Amniotic epithelial cell (primary cell): ENCODE data around the gene GCAT.

ENCODE experiments used
- DNase-seq: peaks from one replicate; pipeline ENCODE4 v3.0.0-alpha.2; 2010; ENCODE audit warnings: low read depth

Gene GCAT

DNA sequence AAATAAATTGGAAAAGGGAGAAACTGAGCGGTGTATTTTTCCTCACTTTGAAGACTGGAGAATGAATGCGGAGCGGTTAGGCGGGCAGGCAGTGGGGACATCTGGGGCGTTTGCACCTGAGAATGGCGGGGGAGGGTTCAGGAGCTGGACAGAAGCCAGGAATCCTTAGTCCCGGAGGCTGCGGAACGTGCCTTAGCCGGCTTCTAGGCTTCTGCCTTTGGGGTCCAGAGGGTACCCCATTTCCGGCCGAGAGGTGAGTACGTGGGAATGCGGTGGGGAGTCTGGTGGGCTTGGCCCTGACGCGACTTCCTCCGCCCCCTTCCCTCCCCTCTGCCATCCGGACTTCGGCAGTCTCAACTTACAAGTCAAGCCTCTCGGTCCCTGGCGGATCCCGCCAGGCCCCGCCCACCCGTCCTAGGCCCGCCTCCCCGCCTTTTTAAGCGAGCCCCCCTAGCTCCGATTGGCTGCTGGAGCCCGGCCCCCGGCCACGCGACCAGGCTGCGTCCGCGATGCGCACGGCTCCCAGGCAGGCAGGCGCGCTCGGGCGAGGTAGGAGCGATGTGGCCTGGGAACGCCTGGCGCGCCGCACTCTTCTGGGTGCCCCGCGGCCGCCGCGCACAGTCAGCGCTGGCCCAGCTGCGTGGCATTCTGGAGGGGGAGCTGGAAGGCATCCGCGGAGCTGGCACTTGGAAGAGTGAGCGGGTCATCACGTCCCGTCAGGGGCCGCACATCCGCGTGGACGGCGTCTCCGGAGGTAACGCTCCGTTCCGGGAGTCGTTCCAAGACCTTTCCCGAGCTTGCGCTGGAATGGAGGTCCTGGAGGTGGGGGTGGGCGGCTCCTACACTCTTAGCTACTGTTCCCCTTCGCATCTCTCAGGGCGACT lies at the start of gene GCAT:
Gene GCAT (plus strand): TSS at position 525 of the 884 bp plus-strand sequence. CDS start 34 bp downstream, at position 559.
- peak; percentile 92 for DNase-seq

- no peak for DNase-seq
Observed at GRCh38 chr22:37758694-37759093, 49.0 kb upstream of the GCAT start.

GRCh38 chr22:37759281-37759680 lies 48.5 kb upstream of the GCAT start:
- no peak for DNase-seq

DNA sequence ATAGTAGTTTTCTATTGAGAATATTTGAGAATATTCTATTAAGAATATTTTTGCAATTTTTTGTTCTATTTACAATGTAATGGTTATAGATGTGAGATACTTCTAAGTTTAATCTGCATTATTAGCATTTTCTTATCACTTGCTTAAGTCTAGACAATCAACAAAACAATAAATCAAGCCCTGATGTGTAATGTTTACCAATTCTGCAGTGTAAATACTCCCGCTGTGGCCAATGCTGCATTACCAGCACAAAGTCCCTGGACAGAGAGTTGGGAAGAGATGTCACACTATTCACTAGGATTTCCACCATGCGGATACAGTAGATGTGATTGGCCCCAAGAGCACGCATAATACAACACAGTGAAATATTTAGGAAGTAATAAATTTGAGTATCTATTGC lies 47.6 kb upstream of the GCAT start:
- no peak for DNase-seq

DNA sequence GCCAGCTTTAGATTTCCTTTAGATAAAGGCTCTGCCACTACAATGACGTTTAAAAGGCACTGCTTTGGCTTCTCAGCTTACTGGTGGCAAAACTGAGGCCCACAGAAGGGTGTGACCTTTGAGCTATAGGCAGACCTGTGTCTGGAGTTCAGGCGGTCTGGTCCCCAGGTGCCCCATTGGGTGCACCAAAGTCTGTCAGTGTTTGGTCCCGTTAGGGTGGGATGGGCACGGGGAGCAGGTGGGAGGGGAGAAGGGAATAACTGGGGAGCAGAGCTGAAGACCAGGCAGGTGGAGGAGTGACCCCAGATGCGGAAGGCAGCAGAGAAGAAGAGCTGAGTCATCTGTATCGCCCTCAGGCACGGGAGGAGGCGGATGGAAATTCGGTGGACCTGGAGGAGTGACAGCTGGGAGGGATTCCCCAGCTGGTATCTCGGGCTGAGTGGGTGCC lies 45.3 kb upstream of the GCAT start:
- no peak for DNase-seq

DNA sequence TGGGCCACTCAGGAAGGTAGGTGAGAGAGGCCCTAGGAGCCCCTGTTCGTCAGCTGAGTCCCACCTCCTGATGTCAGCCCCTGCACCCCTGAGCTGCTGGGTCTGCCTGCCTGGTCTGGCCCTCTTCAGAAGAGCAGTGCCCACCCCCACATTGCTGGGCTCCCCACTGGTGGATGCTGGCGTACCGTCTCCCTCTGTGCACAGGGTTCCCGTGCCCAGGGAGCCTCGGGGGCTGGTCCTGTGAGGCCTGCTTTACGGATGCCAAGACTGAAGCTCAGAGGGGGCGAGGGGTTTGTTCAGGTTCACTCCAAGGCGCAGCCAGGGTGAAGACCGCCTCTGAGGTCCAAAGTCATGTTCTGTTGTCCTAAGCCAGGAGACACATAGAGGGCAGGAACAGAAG lies 44.7 kb upstream of the GCAT start:
- no peak for DNase-seq

GRCh38 chr22:37763652-37764051 lies 44.1 kb upstream of the GCAT start:
- no peak for DNase-seq

- no peak for DNase-seq
Observed at GRCh38 chr22:37764622-37765021, 43.1 kb upstream of the GCAT start.

DNA sequence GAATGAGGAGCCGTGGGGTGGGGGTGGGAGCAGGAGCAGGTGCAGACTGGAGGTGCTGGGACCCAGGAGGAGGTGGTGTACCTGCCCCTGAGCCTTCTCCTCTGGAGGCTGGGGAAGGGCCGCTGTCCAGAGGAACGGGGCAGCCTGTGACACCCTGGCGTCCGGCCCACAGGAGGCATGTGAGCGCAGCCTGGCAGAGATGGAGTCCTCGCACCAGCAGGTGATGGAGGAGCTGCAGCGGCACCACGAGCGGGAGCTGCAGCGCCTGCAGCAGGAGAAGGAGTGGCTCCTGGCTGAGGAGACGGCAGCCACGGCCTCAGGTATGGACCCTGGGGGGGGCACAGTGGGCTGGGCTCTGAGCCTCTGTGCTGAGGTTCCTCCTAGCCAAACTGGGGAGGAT lies 42.2 kb upstream of the GCAT start:
- no peak for DNase-seq

DNA sequence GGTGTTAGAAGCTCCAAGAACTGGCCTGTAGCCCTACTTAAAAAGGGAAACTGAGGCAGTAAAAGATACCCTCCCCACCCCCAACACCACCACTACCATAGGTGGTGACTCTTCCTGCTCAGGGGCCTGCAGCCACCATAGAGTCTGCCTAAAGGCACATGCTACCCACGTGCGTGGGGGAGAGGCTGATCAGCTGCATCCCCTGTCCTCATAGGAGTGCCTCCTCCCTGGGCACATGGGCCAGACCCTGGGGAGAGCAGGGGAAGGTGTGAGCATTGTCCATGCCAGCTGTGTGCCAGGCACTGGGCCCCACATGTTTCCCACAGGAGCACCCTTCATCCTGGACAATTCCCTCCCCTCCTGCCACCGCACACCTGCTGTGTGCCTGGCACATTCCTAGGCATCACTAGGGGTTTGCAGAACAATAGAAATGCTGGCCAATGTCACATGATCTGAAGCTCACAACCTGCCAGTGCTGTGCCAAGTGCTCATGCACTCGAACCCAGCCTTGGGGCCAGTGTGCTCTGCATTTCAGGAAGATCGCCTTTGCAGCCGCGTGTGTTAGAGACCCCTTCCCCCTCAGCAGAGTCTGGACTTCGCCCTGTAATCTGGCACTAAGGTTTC lies 41.7 kb upstream of the GCAT start:
- DNase-seq = no peak

- DNase-seq = no peak
Observed at GRCh38 chr22:37768273-37768672, 39.5 kb upstream of the GCAT start.

DNA sequence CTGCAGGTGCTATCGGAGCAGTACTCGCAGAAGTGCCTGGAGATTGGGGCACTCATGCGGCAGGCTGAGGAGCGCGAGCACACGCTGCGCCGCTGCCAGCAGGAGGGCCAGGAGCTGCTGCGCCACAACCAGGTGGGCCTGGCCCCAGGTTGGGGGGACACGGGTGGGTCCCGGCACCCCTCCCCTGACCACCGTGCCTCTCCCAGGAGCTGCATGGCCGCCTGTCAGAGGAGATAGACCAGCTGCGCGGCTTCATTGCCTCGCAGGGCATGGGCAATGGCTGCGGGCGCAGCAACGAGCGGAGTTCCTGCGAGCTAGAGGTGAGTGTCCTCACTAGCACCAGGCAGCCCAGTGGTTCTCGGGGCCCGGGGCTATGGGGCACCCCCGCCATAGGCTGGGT lies 38.7 kb upstream of the GCAT start:
- no peak for DNase-seq

DNA sequence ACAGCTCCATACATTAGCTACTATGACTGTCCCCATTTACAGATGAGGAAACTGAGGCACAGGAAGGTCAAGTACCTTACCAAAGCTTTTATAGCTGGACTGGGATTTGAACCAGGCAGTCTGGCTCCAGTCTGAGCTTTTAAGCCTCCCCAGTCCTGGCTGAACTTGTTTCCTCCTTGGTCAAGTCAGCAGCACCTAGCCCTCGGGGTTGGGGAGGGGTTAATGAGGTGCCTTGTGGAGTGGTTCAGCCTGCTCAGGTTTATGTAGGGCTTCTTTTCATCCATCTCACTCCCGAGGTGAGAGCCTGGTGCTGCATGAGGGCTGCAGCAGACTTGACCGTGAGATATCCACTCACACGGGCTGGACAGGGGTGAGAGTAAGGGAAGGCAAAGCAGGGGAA lies 36.7 kb upstream of the GCAT start:
- no peak for DNase-seq

DNA sequence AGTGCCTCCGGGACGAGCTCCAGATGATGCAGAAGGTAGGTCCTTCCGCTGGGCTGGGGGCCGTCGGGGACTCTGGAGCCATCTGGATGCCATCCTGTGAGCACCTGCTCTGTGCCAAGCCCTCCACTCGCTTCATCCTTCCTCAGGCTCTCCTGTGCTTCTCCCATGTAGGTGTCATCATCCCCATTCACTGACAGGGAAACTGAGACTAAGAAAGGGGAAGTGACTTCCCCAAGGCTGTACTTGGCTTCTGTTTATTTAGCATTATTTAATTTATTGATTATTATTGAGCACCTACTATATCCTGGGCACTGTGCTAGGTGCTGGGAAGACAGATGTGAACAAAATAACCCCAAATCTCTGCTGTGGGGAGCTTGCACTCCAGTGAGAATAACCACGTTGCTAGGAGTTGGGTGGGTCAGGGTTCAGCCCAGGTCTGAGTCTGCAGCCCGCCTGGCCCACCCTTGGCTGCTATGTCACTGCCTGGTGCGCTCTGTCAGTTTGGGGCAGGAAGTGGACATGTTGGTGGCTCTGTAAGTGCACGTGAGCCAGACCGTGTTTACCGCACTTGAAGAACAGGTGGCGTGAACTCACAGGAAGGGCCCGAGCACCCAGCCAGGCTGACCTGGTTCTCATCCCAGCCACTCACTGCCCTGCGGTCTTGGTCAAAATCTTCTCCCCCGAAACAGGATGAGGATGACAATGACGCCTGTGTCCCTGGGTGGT lies 35.9 kb upstream of the GCAT start:
- no peak for DNase-seq

DNA sequence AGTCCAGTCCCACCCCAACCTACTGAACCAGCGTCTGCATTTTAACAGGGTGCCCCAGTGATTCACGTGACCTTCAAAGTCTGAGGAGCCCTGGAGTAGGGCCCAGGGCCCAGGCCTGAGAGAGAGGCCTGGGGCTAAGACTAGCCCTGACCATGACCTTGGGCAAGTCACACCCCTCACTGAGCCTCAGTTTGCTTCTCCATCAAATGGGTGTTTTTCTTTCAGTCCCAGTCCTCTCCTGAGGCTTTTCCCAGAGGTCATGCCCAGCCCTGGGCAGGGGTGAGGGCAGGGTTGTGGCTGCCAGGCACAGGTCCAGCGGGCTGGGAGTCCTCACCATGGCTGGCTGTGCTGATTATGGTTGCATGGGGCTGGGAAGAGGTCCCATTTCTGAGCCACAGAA lies 33.0 kb upstream of the GCAT start:
- no peak for DNase-seq

- peak; percentile 68 for DNase-seq
Observed at GRCh38 chr22:37775785-37776638, 31.7 kb upstream of the GCAT start.

DNA sequence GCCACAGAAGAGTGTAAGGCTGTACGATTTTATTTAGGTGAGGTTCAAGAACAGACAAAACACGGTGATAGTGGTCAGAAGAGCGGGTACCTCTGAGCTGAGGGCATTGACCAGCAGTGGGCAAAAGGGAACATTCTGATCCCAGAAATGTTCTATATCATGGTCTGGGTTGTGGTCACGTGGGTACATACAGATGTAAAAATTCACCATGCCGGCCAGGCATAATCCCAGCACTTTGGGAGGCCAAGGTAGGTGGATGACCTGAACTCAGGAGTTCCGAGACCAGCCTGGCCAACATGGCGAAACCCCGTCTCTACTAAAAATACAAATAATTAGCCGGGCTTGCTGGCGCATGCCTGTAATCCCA lies 31.1 kb upstream of the GCAT start:
- DNase-seq = no peak

DNA sequence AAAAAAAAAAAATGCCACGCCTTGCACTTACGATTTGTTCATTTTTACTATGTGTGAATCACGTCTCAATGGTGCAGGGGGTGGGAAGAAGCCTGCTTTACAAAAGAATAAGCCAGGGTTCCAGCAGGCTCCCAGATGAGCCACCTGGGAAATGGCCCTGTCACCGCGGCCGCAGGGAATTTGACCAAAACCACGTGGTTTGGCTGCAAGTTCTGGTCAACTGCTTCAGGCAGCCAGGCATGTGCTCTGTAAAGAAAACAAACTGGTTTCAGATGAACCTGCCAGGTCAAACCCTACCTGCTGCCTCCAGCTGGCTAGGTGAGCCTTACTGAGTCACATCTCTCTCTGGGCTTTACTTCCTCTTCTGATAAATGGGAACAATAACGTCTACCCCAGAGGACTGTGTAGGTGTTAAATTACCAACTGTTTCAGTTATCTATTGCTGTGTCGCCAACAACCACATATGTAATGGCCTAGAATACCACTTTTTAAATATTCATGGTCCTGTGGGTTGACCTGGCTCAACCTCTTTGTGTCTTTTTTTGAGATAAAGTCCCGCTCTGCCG lies 30.5 kb upstream of the GCAT start:
- DNase-seq = peak; percentile 61

DNA sequence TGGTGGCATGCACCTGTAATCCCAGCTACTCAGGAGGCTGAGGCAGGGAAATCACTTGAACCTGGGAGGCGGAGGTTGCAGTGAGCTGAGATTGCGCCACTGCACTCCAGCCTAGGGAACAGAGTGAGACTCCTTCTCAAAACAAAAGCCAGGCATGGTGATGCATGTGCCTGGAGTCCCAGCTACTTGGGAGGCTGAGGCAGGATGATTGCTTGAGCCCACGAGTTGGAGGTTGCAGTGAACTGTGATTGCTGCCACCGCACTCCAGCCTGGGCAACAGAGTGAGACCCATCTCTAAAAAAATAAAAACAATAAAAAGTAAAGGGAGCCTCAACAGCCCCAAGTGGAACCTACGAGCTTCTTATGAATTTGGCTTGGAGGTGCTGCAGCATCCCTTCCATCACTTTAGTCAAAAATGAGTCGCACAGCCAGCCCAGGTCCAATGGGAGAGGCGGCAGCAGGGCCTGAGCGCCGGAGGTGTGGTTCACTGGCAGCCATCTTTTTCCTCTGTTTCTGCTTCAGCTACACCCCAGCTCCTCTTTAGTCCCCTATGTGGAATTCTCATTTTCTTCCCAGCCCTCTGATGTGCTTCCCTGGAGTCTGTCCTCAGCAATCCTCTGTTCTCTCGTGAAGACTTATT lies 29.2 kb upstream of the GCAT start:
- DNase-seq = no peak

DNA sequence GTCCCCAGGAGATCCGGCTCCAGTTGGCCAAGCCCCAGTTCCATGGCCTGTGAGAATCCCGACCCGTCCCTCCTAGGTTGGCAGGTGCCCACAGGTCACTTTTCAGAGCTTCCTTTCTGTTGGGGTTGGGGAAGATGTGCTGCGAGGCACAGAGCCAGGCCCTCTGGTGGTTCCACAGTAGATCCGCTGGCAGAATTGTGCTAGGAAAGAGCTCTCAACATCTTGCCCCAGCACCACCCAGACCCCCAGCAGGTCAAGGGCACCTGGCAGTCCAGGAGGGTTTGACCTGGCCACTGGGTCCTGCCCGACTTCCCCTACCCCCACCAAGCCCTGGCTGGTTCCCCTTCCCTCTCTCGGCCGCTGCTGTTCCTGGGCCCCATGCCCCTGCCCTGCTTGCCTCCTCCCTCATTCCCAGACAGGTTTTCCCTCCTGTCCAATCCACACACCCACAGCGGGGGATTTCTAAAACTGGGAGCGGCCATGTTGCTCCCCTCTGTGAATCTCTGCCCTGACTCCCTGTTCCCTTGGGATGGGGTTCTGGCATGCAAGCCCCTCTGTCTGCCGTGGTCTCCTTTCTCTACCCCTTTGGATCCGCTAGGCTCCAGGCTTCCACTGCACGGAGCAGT lies 26.2 kb upstream of the GCAT start:
- DNase-seq = no peak
